IPS-18a (cell line): Measurements from ENCODE around the gene MESD.

Source experiments
- H3K27ac ChIP-seq: one replicate; pipeline ENCODE4 v1.5.1; 2013; ENCODE audit warnings: low read length
- H3K27me3 ChIP-seq: one replicate; pipeline ENCODE4 v1.6.1; 2013; ENCODE audit warnings: mild to moderate bottlenecking, low read length; ENCODE audit not compliant: control insufficient read depth, insufficient read depth
- H3K36me3 ChIP-seq: one replicate; pipeline ENCODE4 v1.6.1; 2013; ENCODE audit warnings: low read depth, low read length; ENCODE audit not compliant: control insufficient read depth
- H3K4me1 ChIP-seq: one replicate; pipeline ENCODE4 v1.6.1; 2013; ENCODE audit warnings: low read depth, low read length; ENCODE audit not compliant: control insufficient read depth
- H3K4me3 ChIP-seq: one replicate; pipeline ENCODE4 v1.5.1; 2013; ENCODE audit warnings: low read length
- H3K9ac ChIP-seq: one replicate; pipeline ENCODE4 v1.6.1; 2013; ENCODE audit warnings: mild to moderate bottlenecking, low read length, moderate library complexity
- H3K9me3 ChIP-seq: one replicate; pipeline ENCODE4 v1.6.1; 2013; ENCODE audit warnings: low read depth, low read length; ENCODE audit not compliant: control insufficient read depth

MESD gene

GRCh38 chr15:80929225-80929624, 60.4 kb downstream of the MESD start:
- Histone ChIP-seq H3K4me1 (no peaks in the 10 kb centered on the region), H3K4me3 (no peak overlapping the region), H3K27ac (no peak overlapping the region), H3K36me3 (no peaks in the 10 kb centered on the region), H3K9me3 (no peaks in the 10 kb centered on the region), H3K27me3 (no peaks in the 10 kb centered on the region), H3K9ac (no peak overlapping the region)

- H3K9me3 ChIP-seq, result no peaks in the 10 kb centered on the region
- no peak overlapping the region for H3K4me3 ChIP-seq
- no peaks in the 10 kb centered on the region for H3K27me3 ChIP-seq
- no peak overlapping the region for H3K9ac ChIP-seq
- no peaks in the 10 kb centered on the region for H3K36me3 ChIP-seq
- H3K4me1 ChIP-seq, result no peaks in the 10 kb centered on the region
- no peak overlapping the region for H3K27ac ChIP-seq
Measured at GRCh38 chr15:80926126-80926525, 63.5 kb downstream of the MESD start.

GRCh38 chr15:80925597-80926059, 64.0 kb downstream of the MESD start:
- Histone ChIP-seq H3K4me1 (no peaks in the 10 kb centered on the region), H3K4me3 (no peak overlapping the region), H3K36me3 (no peaks in the 10 kb centered on the region), H3K27ac (no peak overlapping the region), H3K9ac (no peak overlapping the region), H3K27me3 (no peaks in the 10 kb centered on the region), H3K9me3 (no peaks in the 10 kb centered on the region)

- H3K9ac ChIP-seq, result no peak overlapping the region
- H3K4me1 ChIP-seq, result no peaks in the 10 kb centered on the region
- H3K27me3 ChIP-seq, result no peaks in the 10 kb centered on the region
- H3K4me3 ChIP-seq, result no peak overlapping the region
- H3K36me3 ChIP-seq, result no peaks in the 10 kb centered on the region
- H3K9me3 ChIP-seq, result no peaks in the 10 kb centered on the region
- H3K27ac ChIP-seq, result no peak overlapping the region
Measured at GRCh38 chr15:80924278-80924677, 65.3 kb downstream of the MESD start.

GRCh38 chr15:80923668-80924067, 66.0 kb downstream of the MESD start:
- H3K4me1 ChIP-seq, result no peaks in the 10 kb centered on the region
- no peak overlapping the region for H3K9ac ChIP-seq
- H3K27ac ChIP-seq, result no peak overlapping the region
- no peaks in the 10 kb centered on the region for H3K27me3 ChIP-seq
- H3K9me3 ChIP-seq, result no peaks in the 10 kb centered on the region
- no peaks in the 10 kb centered on the region for H3K36me3 ChIP-seq
- H3K4me3 ChIP-seq, result no peak overlapping the region

GRCh38 chr15:80921736-80922410, 67.7 kb downstream of the MESD start:
- Histone ChIP-seq H3K4me3 (no peak overlapping the region), H3K4me1 (no peaks in the 10 kb centered on the region), H3K27ac (no peak overlapping the region), H3K9ac (no peak overlapping the region), H3K27me3 (no peaks in the 10 kb centered on the region), H3K36me3 (no peaks in the 10 kb centered on the region), H3K9me3 (no peaks in the 10 kb centered on the region)

- H3K4me3 ChIP-seq, result no peak overlapping the region
- no peaks in the 10 kb centered on the region for H3K9me3 ChIP-seq
- H3K4me1 ChIP-seq, result peaks cover 7% of the 10 kb centered on the region
- H3K27me3 ChIP-seq, result no peaks in the 10 kb centered on the region
- no peaks in the 10 kb centered on the region for H3K36me3 ChIP-seq
- H3K9ac ChIP-seq, result no peak overlapping the region
- no peak overlapping the region for H3K27ac ChIP-seq
Measured at GRCh38 chr15:80920271-80920699, 69.3 kb downstream of the MESD start.

GRCh38 chr15:80918196-80918783, 71.3 kb downstream of the MESD start:
- H3K27me3 ChIP-seq, result no peaks in the 10 kb centered on the region
- H3K9ac ChIP-seq, result no peak overlapping the region
- peaks cover 7% of the 10 kb centered on the region for H3K4me1 ChIP-seq
- H3K9me3 ChIP-seq, result no peaks in the 10 kb centered on the region
- H3K4me3 ChIP-seq, result no peak overlapping the region
- H3K27ac ChIP-seq, result no peak overlapping the region
- H3K36me3 ChIP-seq, result no peaks in the 10 kb centered on the region

GRCh38 chr15:80916056-80916455, 73.6 kb downstream of the MESD start:
- Histone ChIP-seq H3K27ac (no peak overlapping the region), H3K9ac (no peak overlapping the region), H3K27me3 (no peaks in the 10 kb centered on the region), H3K4me1 (peaks cover 7% of the 10 kb centered on the region), H3K4me3 (no peak overlapping the region), H3K36me3 (no peaks in the 10 kb centered on the region), H3K9me3 (no peaks in the 10 kb centered on the region)

GRCh38 chr15:80915472-80915871, 74.1 kb downstream of the MESD start:
- peaks cover 7% of the 10 kb centered on the region for H3K4me1 ChIP-seq

GRCh38 chr15:80913541-80913940, 76.1 kb downstream of the MESD start:
- Histone ChIP-seq H3K36me3 (no peaks in the 10 kb centered on the region), H3K4me3 (no peak overlapping the region), H3K27me3 (no peaks in the 10 kb centered on the region), H3K9me3 (no peaks in the 10 kb centered on the region), H3K27ac (no peak overlapping the region), H3K4me1 (peaks cover 7% of the 10 kb centered on the region), H3K9ac (no peak overlapping the region)

More at GRCh38 chr15:80915472-80915871, 74.1 kb downstream of the MESD start:
- Histone ChIP-seq H3K9me3 (no peaks in the 10 kb centered on the region), H3K27ac (no peak overlapping the region), H3K4me3 (no peak overlapping the region), H3K9ac (no peak overlapping the region), H3K27me3 (no peaks in the 10 kb centered on the region), H3K36me3 (no peaks in the 10 kb centered on the region)

- Histone ChIP-seq H3K27me3 (no peaks in the 10 kb centered on the region), H3K9ac (no peak overlapping the region), H3K27ac (no peak overlapping the region), H3K9me3 (no peaks in the 10 kb centered on the region), H3K4me1 (peaks cover 7% of the 10 kb centered on the region), H3K4me3 (no peak overlapping the region), H3K36me3 (no peaks in the 10 kb centered on the region)
Measured at GRCh38 chr15:80912673-80913072, 76.9 kb downstream of the MESD start.
